Suppressor macrophage treated with lipopolysaccharide for 1 hour (primary cell): ENCODE data around the gene P2RY1.
A peak's percentile ranks its signal among the peaks of the same experiment; 100 is the strongest.
"Not testable (repeated sequence)": the region's sequence is repeated elsewhere in the genome, so short reads cannot be mapped to it uniquely, and the experiment has no call there.

Experiments
- DNase-seq, 3 donors: peaks; one replicate each; pipeline ENCODE4 v3.0.0-alpha.2; 2020 to 2022

Gene P2RY1

DNA sequence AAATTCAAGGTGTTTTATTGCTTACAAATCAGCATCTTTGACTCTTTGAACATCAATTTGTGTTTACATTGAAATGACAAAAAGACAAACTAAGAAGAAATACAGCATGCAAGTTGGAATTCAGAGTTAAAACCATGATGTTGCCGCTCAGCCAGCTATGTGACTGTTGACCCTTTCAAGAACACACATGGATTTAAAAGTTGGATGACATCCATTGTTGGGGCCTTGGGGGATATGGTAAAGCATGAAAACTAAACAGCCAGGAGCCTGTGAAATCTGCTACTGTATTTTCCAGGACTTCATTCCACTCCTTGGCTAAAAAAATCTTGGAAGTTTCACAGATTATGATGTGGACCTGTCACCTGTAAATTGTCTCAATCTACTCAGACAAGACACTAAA, 4.6 kb downstream of the P2RY1 start:
- DNase-seq = no peak

DNA sequence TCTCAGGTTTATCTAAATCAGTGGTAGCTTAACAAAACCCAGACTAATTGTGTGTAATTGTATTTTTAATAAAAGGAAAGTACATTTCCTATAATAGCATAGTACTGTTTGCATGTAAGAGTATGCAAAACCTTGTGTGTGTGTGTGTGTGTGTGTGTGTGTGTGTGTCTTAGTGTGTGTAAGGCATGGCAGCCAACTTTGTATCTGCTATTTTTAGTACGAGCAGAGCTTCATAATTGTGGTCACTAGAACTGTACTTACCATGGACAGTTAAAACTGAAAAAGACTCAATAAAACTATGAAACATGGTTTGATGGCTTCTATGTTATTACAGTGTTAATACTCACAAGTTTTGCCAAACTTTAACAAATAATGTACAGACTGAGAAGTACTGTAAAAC, 6.2 kb downstream of the P2RY1 start:
- DNase-seq = no peak

DNA sequence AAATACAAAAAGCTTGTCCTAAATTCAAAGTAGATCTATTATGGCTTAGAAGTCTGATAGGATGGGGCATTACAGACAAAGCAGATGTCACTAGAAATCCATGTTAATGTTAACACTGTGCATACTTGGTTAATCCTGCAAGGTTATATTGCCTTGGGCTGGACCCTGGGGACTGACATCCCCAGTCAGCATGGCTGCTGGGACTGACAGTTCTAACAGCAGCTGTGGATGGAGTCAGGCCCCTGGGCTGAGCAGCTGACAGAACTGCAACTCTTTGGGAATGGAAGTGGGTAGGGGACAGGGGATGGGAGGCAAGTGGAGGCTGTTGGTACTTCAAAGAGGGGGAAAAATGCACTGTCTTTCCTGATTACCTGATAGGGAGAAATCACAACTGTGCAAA, 7.5 kb downstream of the P2RY1 start:
- no peak for DNase-seq

DNA sequence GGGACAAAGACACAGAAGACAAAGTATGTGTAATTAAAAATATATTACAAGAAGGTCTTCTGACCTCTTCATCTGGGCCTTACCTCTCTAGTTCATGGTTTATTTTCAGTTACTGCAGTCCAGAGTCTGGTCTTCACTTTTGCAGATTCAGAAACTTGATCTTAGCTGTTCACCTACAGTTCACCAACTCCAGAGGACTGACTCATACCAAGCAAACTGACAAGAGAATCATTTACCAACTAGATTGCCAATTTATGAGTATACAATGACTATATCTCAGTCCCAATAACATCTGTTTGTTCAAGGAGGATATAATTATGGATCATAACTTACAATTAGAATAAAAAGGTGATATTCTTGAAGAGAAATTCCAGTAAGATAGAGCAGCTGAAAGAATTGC, 9.0 kb downstream of the P2RY1 start:
- no peak for DNase-seq

DNA sequence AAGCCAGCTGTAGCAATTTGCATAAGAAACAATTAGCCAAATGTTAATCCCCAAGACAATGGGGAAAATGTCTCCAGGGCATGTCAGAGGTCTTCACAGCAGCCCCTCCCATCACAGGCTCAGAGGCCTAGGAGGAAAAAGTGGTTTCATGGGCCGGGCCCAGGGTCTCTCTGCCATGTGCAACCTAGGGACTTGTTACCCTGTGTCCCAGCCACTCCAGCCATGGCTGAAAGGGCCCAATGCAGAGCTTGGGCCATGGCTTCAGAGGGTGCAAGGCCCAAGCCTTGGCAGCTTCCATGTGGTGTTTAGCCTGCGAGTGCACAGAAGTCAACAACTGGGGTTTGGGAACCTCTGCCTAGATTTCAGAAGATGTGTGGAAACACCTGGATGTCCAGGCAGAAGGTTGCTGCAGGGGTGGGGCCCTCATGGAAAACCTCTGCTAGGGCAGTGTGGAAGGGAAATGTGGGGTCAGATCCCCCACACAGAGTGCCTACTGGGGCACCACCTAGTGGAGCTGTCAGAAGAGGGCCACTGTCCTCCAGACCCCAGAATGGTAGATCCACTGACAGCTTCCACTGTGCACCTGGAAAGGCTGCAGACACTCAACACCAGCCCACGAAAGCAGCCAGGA, 11.8 kb downstream of the P2RY1 start:
- DNase-seq = not testable (repeated sequence)

DNA sequence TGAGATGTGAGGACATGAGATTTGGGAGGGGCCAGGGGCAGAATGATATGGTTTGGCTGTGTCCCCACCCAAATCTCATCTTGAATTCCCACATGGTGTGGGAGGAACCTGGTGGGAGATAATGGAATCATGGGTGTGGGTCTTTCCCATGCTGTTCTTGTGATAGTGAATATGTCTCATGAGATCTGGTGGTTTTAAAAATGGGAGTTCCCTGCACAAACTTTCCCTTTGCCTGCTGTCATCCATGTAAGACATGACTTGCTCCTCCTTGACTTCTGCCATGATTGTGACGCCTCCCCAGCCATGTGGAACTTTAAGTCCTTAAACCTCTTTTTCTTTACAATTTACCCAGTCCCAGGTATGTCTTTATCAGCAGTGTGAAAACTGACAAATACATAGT, 12.7 kb downstream of the P2RY1 start:
- not testable (repeated sequence) for DNase-seq

DNA sequence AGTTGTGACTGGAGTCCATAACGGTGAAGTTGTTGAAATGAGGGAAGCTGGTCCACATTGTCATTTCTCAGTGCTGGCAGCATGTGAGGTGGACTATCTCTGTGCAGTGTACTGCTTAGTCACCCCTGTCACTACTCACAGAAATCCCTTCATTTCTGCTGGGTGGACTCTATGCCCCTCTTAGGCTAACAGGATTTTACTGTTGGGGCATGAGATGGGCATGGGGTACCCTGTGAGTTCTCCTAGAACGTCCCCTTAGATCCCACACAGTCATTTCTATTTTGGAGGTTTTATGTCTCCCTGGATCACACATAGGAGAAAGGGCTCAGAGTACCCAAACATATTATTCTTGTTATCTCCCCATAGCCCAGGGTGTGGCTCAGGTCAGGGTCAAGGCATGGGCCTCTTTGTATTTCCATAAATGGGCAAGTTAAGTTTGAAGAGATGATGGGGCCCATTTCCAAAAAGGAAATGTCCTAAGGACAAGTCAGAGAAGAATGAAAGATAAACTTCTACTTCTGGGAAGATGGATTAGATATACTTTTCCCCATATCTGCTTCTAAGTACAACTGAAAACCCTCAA, 15.2 kb downstream of the P2RY1 start:
- no peak for DNase-seq

DNA sequence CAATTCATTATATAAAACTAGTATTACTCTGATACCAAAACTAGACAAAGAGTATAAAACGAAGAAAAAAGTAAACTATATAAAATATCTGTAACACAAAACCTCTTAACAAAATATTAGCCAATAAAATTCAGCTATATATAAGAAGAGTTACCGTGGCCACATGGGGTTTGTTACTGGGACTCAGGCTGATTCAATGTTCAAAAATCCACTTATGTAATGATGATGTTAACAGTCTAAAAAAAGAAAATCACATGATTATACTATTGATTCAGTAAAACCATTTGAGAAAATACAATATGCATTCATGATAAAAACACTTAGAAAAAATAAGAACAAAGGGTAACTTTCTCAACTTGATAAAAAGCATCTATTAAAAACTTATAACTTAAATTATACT, 18.3 kb downstream of the P2RY1 start:
- DNase-seq = peak in 1 of 3 donors; percentile 31

DNA sequence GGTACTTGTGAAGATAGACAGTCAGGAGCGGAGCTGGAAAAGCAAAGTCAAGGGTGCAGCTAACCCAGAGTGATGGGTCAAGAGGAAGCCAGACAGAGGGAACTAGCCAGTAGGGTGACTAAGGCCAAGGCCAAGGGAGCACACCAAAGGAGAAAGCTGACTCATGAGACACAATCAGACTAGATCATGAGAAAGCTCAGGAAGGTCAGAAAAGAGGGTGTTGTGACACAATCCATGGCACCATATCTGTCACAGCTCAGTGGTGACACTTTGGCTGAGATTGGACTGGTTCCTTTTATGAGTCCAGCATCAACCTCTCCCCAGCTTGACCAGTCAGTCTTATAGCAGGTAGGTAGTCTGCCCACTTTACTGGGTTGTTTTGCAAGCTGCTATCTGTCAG, 22.2 kb downstream of the P2RY1 start:
- DNase-seq = peak; percentile 89 to 96 (median 96)

DNA sequence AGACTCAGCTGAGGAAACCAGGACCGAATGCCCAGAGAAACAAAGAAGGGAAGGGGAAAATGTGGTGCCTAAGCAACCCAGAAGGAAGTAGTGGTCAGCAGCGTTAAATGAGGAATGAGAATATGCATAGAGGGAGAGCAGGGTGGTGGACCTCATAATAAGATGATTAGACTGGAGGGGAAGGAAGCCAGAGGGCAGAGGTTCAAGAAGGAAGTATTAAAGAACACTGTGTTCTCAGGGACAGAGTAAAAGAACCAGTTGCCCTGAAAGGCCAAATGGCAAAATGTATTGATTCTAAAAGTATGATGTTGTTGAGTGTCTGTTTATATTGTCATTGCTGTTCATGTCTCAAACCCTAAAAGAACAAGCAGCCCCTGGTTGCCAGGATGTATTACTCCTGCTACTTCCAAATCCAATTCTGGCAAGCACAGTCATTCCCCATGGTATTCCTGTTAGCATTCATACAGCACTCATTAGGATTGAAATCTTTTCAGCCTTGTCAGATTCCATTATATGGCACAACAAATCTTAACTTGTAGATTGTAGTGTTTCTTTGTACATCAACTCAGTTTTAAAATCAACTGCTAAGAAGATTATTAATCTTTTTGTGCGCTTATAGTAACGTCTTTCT, 23.4 kb downstream of the P2RY1 start:
- DNase-seq = peak; percentile 39 to 44 (median 42)

DNA sequence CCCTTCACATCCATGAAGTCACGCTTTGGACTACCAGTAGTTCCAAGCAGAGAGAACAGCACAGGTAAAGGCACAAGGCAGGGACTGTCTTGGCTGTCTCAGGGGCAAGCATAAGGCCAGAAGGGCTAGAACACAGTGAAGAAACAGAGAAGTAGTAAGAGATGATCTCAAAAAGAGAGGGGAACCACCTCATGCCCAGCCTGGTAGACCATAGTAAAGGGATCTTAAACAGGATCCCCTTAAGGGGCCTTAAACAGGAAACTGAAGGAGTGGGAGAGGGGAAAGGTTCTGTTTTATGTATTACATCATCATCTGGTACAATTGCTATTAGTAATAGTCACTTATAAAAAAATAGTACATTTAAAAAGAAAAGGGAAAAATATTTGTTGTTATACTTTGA, 25.8 kb downstream of the P2RY1 start:
- DNase-seq = peak; percentile 79 to 87 (median 83)

DNA sequence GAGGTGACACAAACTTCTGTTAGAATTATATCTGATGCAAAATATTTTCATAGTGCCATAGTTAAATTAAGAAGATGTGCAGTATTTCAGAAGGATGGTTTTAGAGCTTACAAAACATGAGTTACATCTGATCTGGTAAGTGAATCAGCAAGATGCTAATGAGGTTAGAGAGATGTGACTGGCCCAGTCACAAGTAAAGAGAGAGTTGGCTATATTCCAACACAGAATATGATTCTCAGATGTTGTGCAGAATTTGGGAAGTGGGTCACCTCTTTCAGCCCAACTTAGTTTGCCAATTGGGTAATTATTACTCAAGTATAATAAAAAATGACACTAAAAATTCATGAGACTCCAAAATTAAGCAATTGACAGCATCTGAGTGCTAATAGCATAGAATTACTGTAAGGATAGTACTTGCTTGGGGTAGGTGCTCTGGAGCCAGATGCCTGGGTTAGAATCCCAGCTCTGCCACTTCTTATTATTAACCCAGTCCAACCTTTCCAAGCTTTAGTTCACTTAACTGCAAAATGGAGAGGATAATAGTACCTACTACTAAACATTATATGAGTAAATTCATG, 30.8 kb downstream of the P2RY1 start:
- peak; percentile 63 to 87 (median 82) for DNase-seq

DNA sequence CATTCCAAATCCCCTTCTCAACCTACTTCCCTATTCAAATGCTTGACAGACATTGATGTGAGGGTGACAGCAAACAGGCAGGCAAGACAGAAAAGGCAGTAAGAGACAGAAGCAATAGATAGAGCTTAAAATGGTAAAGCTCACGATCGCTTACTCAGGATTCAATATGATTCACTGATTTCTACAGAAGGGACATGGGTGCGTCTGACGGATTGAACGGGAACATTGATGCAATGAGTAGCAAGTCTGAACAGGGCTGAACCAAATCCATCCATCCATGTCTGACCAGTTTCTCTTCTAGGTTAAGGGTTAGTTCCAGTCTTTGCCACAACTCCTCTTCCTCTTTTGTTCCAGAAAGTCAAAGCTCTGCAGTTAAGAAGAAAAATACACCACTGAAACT, 35.1 kb downstream of the P2RY1 start:
- DNase-seq = peak; percentile 67 to 84 (median 78)

DNA sequence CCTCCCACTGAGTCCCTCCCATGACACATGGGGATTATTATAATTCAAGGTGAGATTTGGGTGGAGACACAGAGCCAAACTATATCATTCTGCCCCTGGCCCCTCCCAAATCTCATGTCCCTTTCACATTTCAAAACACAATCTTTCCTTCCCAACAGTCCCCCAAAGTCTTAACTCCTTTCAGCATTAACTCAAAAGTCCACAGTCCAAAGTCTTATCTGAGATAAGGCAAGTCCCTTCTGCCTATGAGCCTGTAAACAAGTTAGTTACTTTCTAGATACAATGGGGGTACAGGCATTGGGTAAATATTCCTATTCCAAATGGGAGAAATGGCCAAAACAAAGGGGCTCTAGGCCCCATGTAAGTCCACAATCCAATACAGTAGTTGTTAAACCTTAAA, 38.4 kb downstream of the P2RY1 start:
- not testable (repeated sequence) for DNase-seq

DNA sequence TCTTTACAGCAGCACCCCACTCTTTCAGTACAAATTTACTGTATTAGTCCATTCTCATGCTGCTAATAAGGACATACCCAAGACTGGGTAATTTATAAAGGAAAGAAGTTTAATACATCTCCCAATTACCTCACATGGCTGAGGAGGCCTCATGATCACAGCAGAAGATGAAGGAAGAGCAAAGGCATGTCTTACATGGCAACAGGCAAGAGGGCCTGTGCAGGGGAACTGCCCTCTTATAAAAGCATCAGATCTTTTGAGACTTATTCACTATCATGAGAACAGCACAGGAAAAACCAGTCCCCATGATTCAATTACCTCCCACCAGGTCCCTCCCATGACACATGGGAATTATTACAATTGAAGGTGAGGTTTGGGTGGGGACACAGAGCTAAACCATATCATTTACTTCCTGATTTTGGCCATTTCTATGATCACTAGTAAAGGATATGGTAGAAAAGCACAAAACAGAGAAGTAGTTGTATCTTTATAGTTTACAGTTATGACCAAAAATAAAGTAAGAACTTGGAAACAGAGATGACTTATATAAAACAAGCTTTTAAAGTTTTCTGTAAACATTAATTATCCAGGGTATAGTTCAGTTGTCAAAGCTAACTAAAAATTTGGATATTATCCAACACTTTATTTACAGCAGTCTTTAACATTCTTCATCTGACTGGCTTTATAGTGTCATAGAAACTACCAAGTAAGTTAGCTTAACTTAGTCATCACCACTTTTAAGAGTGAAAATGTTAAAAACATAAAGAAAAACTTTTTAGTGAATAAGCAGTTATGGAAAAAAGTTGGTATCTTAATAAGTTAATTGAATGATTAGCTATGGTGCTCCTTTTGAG, 40.2 kb downstream of the P2RY1 start:
- DNase-seq = peak in 1 of 3 donors; percentile 36

DNA sequence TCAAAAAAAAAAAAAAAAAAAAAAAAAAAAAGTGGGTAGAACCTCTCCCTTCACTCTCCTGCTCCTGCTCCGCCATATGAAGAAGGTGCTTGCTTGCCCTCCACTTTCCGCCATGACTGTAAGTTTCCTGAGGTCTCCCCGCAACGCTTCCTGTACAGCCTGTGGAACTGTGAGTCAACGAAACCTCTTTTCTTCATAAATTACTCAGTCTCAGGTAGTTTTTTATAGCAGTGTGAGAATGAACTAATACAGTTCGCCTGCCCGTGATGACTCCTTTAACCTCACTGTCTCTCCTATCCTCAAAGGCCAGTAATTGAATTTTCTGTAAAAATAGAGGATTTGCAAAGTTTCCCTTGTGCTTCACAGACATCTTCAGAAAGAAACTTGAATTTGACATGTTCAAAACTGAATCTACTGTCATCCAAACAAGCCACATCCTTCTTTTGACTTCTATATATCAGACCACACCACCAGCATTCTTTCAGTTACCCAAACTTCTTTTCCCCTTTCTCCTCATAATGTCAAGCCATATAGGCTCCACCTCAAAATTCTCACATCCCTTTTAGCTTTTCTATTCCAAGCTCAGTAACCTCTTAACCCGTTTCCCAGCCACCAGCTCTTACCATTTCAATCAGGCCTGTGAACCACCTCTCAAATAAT, 44.3 kb downstream of the P2RY1 start:
- DNase-seq = no peak

DNA sequence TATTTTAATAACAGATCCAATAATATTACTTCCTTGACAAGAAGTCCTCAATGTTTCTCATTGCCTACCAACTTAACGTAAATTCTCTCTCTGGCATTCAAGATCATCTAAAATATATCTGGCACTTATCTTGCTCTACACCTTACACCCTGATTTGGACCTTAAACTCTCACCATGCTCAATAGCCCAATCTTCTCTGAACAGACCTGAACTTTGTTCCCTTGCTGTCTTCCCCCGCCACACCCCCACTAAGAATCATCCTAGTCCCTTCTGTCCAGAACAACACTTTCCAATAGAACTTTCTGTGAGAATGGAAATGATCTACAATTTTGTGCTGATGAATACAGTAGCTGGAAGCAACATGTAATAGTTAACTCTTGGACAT, 44.9 kb downstream of the P2RY1 start:
- DNase-seq = no peak

DNA sequence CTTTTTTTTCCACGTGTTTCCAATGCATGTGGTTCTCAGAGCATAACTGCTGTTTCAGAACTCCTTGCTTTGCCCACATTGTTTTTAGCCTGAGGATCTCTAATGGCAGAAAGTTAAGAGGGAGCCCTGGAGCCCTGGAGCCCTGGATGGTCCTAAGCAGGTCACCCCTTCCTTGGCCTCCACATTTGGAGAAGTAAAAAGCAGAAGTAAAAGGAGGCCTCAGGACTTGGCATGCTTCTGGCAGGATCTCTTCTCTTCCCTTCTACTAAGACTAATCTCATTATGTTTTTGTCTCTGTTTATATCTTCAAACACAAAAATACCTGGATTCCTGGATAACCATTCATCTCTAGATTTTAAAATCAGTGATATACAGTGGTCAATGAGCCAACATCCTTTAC, 50.1 kb downstream of the P2RY1 start:
- peak; percentile 40 to 59 (median 51) for DNase-seq
